Calu3 (cell line): Measurements from ENCODE around the gene CTNNA2. TPM values are rescaled to one million over a fixed set of nuclear protein-coding genes. Genes with fewer than 3 reads are reported as not detected.

Experiments
- BruUV-seq: library from RNA; stranded (reverse); fragments of 400-500 nt; replicated peaks from 2 replicates; lab custom pipeline; 2021; lab: Mats Ljungman, UMichigan
- CTCF ChIA-PET: fragments of 300-600 bp; sonication (Branson Sonifier 250); formaldehyde crosslinking; loops from one replicate; lab custom pipeline; 2022; ENCODE audit warnings: antibody characterized with exemption; lab: Charles Lee
- DNase-seq: peaks from one replicate; pipeline ENCODE4 v3.0.0; 2022
- H3K27ac Mint-ChIP-seq: one replicate; pipeline ENCODE4 v1.8.0; 2022; ENCODE audit warnings: mixed read lengths; ENCODE audit not compliant: unreplicated experiment
- H3K27me3 Mint-ChIP-seq: one replicate; pipeline ENCODE4 v1.8.0; 2022; ENCODE audit warnings: mixed read lengths; ENCODE audit not compliant: unreplicated experiment
- H3K36me3 Mint-ChIP-seq: one replicate; pipeline ENCODE4 v1.8.0; 2022; ENCODE audit warnings: mild to moderate bottlenecking, moderate library complexity, mixed read lengths; ENCODE audit not compliant: insufficient read depth, unreplicated experiment
- H3K4me1 Mint-ChIP-seq: one replicate; pipeline ENCODE4 v1.8.0; 2022; ENCODE audit warnings: mild to moderate bottlenecking, low read depth, mixed read lengths; ENCODE audit not compliant: unreplicated experiment
- H3K4me3 Mint-ChIP-seq: one replicate; pipeline ENCODE4 v1.8.0; 2022; ENCODE audit warnings: mild to moderate bottlenecking, low read depth, moderate library complexity, mixed read lengths; ENCODE audit not compliant: unreplicated experiment
- H3K9me3 Mint-ChIP-seq: one replicate; pipeline ENCODE4 v1.8.0; 2022; ENCODE audit warnings: low read depth, mixed read lengths; ENCODE audit not compliant: unreplicated experiment
- intact Hi-C: fragments of 100-400 bp; cut with micrococcal nuclease; formaldehyde crosslinking; loops from one replicate; pipeline ENCODE4 v1.10.0; 2022; ENCODE audit not compliant: unreplicated experiment
- total RNA-seq: library from RNA; stranded (reverse); gene quantifications from 2 replicates; pipeline ENCODE4 v1.2.3, GENCODE V29; 2022
- TF ChIP-seq, protein P1 (sequence below): fragments of 200-600 bp; IDR thresholded peaks from one replicate; pipeline ENCODE4 v1.8.0; 2022; ENCODE audit warnings: antibody characterized with exemption; ENCODE audit not compliant: unreplicated experiment

CTNNA2 gene
- total RNA-seq, 1 experiment from 2014 or later, result not detected

DNA sequence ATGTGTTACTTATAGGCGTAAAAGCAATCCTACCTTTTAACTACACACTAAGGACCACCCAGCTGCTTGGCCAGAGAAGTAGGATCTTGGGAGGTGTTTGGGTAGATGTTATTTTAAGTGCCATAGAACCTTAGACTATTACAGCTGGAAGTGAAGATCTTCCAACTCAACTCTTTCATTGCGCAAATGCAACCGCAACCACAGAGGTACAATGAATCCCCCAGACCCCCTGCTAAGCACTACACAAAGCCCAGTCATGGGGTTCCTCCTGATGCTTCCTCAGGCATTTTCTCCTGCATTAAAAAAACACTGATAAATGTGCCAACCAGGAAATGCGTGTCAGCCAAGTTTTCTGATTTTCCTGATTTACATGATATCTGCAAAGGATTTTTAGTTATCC is 545.7 kb downstream of the CTNNA2 start:
- DNase-seq, result no peak
- BruUV-seq, result no TSS peak
- no peak overlapping the region for H3K27ac Mint-ChIP-seq

DNA sequence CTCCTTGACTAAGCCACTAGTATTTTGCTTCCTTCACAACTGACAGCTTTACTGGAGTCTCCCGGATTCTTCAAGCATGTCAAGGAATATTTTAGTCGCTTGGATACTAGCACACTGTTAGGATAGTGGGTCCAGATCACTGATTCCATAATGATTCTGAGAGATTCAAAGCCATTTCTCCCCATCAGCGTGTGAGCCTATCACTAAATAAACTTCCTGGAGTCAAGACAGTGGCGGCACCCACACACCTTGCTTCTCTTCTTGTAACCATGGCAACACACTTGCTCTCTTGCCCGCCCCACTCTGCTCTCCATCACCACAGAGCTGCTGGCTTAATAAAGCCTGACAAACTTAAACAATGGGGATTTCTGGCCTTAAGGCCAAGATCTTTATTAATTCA is 546.6 kb downstream of the CTNNA2 start:
- DNase-seq, result no peak
- intact Hi-C loops, result no loop called here
- BruUV-seq, result no TSS peak
- Mint-ChIP-seq H3K9me3 (no peaks in the 10 kb centered on the region), H3K27ac (no peak overlapping the region), H3K27me3 (no peaks in the 10 kb centered on the region), H3K4me3 (no peak overlapping the region), H3K36me3 (no peaks in the 10 kb centered on the region), H3K4me1 (no peaks in the 10 kb centered on the region)
- CTCF ChIA-PET, result no interaction called here
- TF ChIP-seq, protein P1, sequence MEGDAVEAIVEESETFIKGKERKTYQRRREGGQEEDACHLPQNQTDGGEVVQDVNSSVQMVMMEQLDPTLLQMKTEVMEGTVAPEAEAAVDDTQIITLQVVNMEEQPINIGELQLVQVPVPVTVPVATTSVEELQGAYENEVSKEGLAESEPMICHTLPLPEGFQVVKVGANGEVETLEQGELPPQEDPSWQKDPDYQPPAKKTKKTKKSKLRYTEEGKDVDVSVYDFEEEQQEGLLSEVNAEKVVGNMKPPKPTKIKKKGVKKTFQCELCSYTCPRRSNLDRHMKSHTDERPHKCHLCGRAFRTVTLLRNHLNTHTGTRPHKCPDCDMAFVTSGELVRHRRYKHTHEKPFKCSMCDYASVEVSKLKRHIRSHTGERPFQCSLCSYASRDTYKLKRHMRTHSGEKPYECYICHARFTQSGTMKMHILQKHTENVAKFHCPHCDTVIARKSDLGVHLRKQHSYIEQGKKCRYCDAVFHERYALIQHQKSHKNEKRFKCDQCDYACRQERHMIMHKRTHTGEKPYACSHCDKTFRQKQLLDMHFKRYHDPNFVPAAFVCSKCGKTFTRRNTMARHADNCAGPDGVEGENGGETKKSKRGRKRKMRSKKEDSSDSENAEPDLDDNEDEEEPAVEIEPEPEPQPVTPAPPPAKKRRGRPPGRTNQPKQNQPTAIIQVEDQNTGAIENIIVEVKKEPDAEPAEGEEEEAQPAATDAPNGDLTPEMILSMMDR, result no peak

More for the DNA sequence above, 545.7 kb downstream of the CTNNA2 start:
- Mint-ChIP-seq H3K4me1 (no peaks in the 10 kb centered on the region), H3K4me3 (no peak overlapping the region), H3K9me3 (no peaks in the 10 kb centered on the region), H3K27me3 (no peaks in the 10 kb centered on the region), H3K36me3 (no peaks in the 10 kb centered on the region)
- intact Hi-C loops, result no loop called here
- CTCF ChIA-PET, result no interaction called here
- TF ChIP-seq, protein P1, result no peak

DNA sequence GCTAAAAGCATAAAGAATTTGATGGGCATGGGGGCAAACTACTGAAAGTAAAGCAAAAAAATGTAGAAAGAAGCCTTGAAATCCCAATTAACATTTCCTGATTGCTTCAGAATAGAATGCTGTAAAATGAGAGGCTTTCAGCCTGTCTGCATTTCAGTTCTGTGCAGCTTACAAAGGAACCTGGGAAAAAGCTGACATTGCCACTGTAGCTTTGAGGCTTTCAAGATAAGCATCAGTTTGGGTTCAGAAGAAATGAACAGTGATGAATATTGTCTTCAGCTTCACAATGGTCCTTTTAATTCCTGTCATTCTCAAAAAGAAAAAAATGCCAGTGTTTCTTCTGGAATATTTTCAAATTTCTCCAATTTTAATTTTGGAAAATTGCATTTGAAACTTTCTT is 549.0 kb downstream of the CTNNA2 start:
- CTCF ChIA-PET, result no interaction called here

DNA sequence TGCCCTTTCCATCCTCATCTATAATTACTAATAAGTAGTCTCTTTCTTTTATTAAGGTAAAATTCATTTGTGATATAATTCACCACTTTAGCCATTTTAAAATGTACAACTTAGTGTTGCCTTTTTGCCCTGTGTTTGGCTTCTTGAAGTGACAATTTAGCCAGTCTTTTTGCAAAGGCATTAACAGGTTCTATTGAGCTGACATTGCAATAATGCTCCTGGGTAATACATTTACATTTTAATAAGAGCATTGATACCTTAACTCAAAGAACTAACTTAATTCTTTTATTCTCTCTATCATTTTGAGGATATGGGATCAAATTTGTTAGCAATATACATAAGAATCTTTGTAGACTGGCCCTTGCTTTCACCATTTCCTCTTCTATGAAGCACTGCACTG is 549.4 kb downstream of the CTNNA2 start:
- Mint-ChIP-seq H3K36me3 (no peaks in the 10 kb centered on the region), H3K27me3 (no peaks in the 10 kb centered on the region), H3K4me1 (no peaks in the 10 kb centered on the region), H3K4me3 (no peak overlapping the region), H3K27ac (no peak overlapping the region), H3K9me3 (no peaks in the 10 kb centered on the region)
- intact Hi-C loops, result no loop called here
- DNase-seq, result no peak
- TF ChIP-seq, protein P1, result no peak
- no TSS peak for BruUV-seq
- CTCF ChIA-PET, result no interaction called here

More for the DNA sequence above, 549.0 kb downstream of the CTNNA2 start:
- no peaks in the 10 kb centered on the region for H3K4me1 Mint-ChIP-seq
- H3K36me3 Mint-ChIP-seq, result no peaks in the 10 kb centered on the region
- TF ChIP-seq, protein P1, result no peak
- intact Hi-C loops, result no loop called here
- H3K9me3 Mint-ChIP-seq, result no peaks in the 10 kb centered on the region
- no peak overlapping the region for H3K27ac Mint-ChIP-seq
- no TSS peak for BruUV-seq
- no peaks in the 10 kb centered on the region for H3K27me3 Mint-ChIP-seq
- no peak for DNase-seq
- no peak overlapping the region for H3K4me3 Mint-ChIP-seq
